HUES48 (cell line): Measurements from ENCODE around the gene GPR35.

Source experiments
- H3K27ac ChIP-seq: one replicate; pipeline ENCODE4 v1.7.0; 2013; ENCODE audit warnings: low read depth, low read length, inconsistent platforms
- H3K27me3 ChIP-seq: 2 replicates; pipeline ENCODE4 v1.6.1; 2013; ENCODE audit warnings: mild to moderate bottlenecking, low read length; ENCODE audit not compliant: control insufficient read depth, insufficient read depth
- H3K36me3 ChIP-seq: 2 replicates; pipeline ENCODE4 v1.6.1; 2013; ENCODE audit warnings: low read length; ENCODE audit not compliant: control insufficient read depth, insufficient read depth
- H3K4me1 ChIP-seq: 2 replicates; pipeline ENCODE4 v1.6.1; 2013; ENCODE audit warnings: mild to moderate bottlenecking, low read length; ENCODE audit not compliant: control insufficient read depth, insufficient read depth
- H3K4me3 ChIP-seq: 2 replicates; pipeline ENCODE4 v1.5.1; 2013; ENCODE audit warnings: mild to moderate bottlenecking, low read depth, low read length
- H3K9ac ChIP-seq: 2 replicates; pipeline ENCODE4 v1.6.1; 2013; ENCODE audit warnings: mild to moderate bottlenecking, low read depth, low read length, moderate library complexity
- H3K9me3 ChIP-seq: 2 replicates; pipeline ENCODE4 v1.6.1; 2013; ENCODE audit warnings: low read length; ENCODE audit not compliant: control insufficient read depth, insufficient read depth

The GPR35 gene

DNA sequence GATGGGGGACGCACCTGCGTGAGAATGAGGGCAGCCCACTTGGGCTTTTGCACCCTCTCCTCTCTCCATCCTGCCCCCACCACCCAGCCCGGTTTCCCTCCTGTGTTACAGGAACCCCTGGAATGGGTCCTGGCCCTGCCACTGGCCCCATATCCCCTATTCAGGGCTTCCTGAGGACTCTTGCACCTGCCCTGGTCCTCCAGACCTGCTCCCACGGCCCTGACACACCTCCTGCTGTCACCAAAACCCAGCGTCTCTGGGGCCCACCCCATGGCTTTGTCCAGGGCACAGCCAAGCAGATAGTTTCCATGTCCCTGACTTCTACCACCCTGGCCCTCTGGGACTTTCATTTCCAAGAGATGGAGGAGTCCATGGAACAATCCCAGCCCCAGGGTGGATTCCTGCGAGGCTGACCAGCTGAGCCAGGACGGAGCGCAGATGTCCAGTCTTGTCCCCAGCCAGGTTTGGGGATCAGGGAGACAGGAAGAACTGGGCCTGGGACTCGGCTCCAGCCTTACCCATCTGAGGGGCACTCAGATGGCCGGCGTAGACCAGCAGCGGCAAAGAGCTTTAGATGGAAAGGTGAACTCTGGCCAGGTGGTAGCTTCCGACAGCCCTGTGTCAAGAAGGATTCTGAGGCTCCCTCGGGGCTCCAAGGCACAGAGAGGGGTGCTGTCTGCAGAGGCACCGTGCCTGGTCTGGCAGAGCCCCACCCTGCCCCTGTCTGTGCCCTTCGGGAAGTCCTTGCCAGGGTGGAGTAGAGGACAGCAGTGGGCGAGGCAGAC lies 12.0 kb downstream of the GPR35 start:
- Histone ChIP-seq H3K4me3 (no peak overlapping the region), H3K9me3 (peaks cover 27% of the 10 kb centered on the region), H3K4me1 (no peaks in the 10 kb centered on the region), H3K36me3 (no peaks in the 10 kb centered on the region), H3K27ac (no peak overlapping the region), H3K9ac (no peak overlapping the region), H3K27me3 (no peaks in the 10 kb centered on the region)

DNA sequence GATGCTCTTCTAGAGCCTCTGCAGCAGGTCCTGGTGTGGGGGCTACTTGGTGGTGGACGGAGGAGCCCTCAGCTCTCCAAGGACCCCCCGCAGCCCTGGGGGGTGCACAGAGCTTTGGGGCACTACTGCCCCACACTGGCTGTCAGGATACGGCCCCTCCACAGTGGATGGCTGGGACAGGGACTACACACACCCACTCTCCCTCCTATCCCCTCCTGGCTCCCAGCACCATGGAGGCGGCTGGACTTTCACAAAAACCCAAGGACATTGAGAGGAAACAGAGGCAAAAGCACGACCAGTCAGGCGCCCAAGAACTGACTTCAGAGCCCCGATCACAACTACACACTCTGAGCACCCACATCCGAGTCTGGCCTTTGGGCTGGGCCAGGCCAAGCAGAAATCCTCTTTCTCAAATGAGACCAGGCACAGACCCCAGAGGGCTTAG lies 12.6 kb downstream of the GPR35 start:
- Histone ChIP-seq H3K27me3 (no peaks in the 10 kb centered on the region), H3K4me1 (no peaks in the 10 kb centered on the region), H3K9me3 (peaks cover 22% of the 10 kb centered on the region), H3K36me3 (no peaks in the 10 kb centered on the region), H3K9ac (no peak overlapping the region), H3K27ac (no peak overlapping the region), H3K4me3 (no peak overlapping the region)

DNA sequence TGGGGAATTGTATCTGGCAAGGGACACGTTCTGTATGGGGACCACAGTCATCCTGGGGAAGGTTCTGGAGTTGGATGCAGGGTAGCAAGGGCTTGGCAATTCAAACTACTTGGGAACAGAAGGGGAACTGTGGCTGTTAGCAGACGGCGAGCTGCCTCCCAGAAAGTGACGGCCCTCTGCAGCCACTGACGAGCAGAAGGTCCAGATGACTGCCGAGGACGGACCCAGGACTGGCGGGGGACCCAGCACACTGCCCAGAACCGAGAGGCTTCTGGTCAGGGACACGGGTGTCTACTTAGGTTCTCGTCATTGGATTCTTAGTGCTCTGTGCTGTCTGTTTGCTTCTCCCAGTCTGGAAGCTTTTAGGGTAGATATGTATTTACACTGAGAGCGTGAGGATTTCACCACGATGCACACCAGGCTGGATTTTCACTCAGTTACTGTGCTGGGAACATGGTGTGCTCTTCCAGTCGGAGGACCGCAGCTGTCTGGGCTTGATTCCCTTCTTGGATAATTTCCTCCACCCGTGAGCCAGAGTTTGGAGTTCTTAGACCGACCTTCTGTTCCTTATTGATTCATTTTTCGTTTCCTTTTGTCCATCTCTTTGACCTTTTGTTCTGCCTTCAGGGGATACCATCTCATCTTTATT lies 13.4 kb downstream of the GPR35 start:
- H3K9me3 ChIP-seq, result peaks cover 21% of the 10 kb centered on the region
- no peak overlapping the region for H3K9ac ChIP-seq

DNA sequence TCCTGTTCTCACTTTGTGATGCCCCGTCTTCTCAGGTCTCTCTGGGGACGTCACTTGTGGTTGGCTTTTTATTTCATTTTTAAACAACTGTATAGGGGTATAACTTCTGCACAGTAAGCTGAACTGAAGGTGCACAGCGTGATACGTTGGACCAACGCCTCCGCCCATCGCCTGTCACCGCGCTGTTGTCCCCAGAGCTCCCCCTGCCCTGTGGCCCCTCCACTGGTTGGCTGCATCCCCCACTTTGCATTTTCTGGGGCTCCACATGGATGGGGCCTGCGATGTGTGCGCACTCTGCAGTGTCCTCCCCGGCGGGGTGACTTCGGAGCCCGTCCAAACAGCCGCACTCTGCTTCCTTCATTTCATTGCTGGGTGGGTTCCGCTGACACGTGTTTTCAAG lies 14.3 kb downstream of the GPR35 start:
- Histone ChIP-seq H3K9ac (no peak overlapping the region), H3K27ac (no peak overlapping the region), H3K9me3 (peaks cover 13% of the 10 kb centered on the region), H3K4me3 (no peak overlapping the region), H3K27me3 (no peaks in the 10 kb centered on the region), H3K4me1 (no peaks in the 10 kb centered on the region), H3K36me3 (no peaks in the 10 kb centered on the region)

More for the DNA sequence above, 13.4 kb downstream of the GPR35 start:
- Histone ChIP-seq H3K27me3 (no peaks in the 10 kb centered on the region), H3K4me3 (no peak overlapping the region), H3K36me3 (no peaks in the 10 kb centered on the region), H3K27ac (no peak overlapping the region), H3K4me1 (no peaks in the 10 kb centered on the region)

DNA sequence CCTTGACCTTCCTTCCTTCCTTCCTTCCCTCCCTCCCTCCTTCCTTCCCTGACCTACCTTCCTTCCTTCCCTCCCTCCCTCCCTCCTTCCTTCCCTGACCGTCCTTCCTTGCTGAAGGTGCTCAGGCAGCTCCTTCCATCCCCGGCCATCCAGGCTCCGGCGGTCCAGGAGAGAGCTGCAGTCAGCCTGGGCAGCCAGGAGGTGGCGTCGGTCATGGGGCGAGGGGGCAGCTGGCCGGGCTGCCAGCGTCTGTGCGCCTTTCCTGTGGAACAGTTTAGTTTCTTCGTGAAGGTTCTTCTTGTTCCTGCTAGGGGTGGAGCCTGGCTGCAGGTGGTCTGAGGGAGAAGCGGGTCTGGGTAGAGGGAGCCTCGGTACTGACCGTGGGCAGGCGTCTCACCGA lies 15.7 kb downstream of the GPR35 start:
- H3K27ac ChIP-seq, result no peak overlapping the region
- H3K27me3 ChIP-seq, result no peaks in the 10 kb centered on the region
- H3K4me3 ChIP-seq, result no peak overlapping the region
- no peaks in the 10 kb centered on the region for H3K36me3 ChIP-seq
- H3K9ac ChIP-seq, result no peak overlapping the region
- no peaks in the 10 kb centered on the region for H3K4me1 ChIP-seq
- H3K9me3 ChIP-seq, result peaks cover under 1% of the 10 kb centered on the region; the same call in 1 of the 2 replicates

DNA sequence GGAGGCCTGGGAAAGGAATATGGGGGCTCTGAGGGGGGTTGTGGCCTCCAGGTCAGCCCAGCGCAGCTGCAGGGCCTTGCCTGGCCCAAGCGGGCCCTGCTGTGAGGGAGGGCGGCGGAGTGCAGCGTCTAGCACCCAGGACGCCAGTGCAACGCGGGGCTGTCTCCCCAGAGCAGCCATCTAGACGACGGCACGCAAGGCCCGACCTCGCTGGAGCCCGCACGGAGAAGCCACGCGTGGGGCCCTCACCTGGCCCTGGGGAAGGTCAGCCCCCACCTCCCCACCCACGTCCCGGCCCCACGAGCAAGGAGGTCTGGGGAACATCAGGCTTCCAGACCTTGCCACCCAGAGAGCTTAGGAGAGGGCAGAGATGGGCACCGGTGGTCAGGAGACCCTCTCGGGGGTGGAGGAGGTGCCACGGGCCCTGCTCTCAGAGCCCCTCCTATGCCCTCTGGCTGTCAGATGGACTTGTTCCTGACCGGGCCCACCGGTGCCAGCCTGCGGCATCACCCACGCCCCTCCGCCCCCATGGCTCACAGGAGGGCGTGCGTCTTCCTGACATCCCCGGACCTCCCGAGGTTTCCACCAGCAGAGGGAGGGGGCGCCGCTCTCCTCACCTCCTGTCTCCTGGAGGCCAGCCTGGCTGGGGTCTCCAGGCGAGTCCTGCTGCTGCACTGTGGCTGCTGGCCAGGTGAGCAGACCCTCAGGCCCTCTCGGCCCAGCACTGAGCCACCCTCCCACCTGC lies 17.0 kb downstream of the GPR35 start:
- Histone ChIP-seq H3K36me3 (no peaks in the 10 kb centered on the region), H3K27me3 (no peaks in the 10 kb centered on the region), H3K27ac (no peak overlapping the region), H3K4me3 (no peak overlapping the region), H3K9me3 (no peaks in the 10 kb centered on the region; the same call in 1 of the 2 replicates), H3K4me1 (no peaks in the 10 kb centered on the region), H3K9ac (no peak overlapping the region)

DNA sequence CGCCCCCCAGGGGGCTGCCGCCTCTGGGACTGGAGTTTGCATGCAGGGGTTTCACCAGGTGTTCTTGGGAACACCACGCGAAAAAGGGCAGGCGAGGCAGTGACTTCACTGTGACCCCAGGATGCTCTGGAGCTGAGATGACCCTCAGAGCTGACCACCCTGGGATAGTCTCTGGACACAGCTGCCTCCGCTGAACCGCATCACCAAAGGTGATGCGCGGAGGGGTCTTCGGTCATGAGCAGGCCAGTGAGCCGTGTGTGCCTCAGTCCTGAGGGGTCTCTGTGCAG lies 17.5 kb downstream of the GPR35 start:
- H3K9me3 ChIP-seq, result no peaks in the 10 kb centered on the region
- no peak overlapping the region for H3K27ac ChIP-seq
- no peak overlapping the region for H3K9ac ChIP-seq
- no peak overlapping the region for H3K4me3 ChIP-seq
- no peaks in the 10 kb centered on the region for H3K27me3 ChIP-seq
- no peaks in the 10 kb centered on the region for H3K4me1 ChIP-seq
- no peaks in the 10 kb centered on the region for H3K36me3 ChIP-seq

DNA sequence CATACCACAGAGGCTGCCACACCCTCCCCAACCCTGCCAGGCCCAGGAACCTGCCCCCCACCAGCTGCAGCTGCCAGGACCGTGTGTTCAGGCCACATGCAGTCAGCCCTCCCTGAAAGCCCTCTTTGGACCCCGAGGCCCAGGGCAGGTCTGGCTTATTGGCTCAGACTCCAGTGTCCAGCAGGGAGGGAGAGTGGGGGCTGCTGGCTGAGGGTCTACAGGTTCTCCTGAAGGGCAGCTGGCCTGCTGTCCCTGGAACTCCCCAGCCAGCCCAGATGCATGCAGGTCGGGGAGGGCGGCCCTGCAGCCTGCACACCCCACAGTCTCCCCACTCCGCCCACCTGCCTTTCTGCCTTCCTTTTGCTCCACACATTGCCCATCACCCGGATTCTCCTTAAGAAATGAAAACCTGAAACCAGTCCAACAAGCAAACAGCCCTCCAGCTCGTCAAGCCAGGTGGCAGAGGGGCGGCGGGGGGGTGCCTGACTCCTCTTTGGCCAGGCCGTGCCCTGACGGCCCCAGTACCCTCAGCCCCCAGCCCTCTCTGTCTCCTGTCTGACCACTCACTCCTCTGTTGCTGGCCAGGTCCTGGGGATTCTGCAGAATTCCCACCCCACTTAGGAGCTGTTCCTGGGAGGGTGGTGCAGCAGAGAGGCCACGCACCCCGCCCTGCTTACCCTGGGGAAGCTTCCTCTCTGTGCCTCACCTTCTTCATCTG lies 18.0 kb downstream of the GPR35 start:
- no peaks in the 10 kb centered on the region for H3K27me3 ChIP-seq
- no peak overlapping the region for H3K4me3 ChIP-seq
- no peaks in the 10 kb centered on the region for H3K9me3 ChIP-seq
- H3K9ac ChIP-seq, result no peak overlapping the region
- no peaks in the 10 kb centered on the region for H3K36me3 ChIP-seq
- no peak overlapping the region for H3K27ac ChIP-seq
- no peaks in the 10 kb centered on the region for H3K4me1 ChIP-seq

DNA sequence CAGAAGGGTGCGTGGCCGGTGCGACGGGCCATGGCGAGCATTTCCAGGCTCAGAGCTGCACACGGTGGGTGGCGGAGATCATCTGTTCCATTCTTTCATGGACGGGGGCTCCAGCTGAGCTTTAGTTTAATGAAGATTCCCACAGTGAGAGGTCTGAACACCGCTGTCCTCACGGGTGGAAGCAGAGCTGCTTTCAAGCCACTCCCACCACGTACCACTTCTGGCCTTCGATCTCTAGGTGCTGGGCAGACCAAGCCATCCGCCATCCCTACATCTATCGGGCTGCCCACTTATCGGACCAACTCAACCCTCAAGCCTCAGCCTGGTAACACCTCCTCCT lies 18.5 kb downstream of the GPR35 start:
- H3K4me1 ChIP-seq, result peaks cover 4% of the 10 kb centered on the region; the same call in 1 of the 2 replicates
- H3K27me3 ChIP-seq, result no peaks in the 10 kb centered on the region
- no peaks in the 10 kb centered on the region for H3K36me3 ChIP-seq
- no peaks in the 10 kb centered on the region for H3K9me3 ChIP-seq
- no peak overlapping the region for H3K27ac ChIP-seq
- H3K9ac ChIP-seq, result no peak overlapping the region
- no peak overlapping the region for H3K4me3 ChIP-seq

DNA sequence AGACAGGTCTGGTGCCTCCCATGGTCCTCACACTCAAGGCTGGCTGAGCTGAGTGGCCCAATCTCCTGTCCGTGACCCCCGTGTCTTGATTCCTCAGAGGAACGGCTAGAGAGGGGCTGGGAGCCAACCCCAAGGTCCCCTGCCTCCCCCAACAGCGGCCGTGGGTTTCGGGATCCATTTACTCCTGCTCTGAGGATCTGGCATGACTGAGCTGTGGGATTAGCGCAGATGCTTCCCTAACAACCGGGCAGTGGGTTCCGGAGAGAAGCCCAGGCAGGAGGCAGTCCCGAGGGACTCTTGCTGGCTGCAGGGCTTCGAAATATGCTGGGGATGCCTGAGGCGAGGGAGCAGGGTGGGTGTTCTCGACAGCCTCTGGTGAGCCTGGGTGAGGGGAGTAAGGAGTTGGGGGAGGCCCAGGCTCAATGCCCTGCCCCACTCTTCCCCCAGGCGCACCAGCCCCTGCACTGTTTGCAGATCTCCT lies 18.9 kb downstream of the GPR35 start:
- no peak overlapping the region for H3K4me3 ChIP-seq
- H3K36me3 ChIP-seq, result no peaks in the 10 kb centered on the region
- no peaks in the 10 kb centered on the region for H3K27me3 ChIP-seq
- no peak overlapping the region for H3K27ac ChIP-seq
- H3K9ac ChIP-seq, result no peak overlapping the region
- H3K9me3 ChIP-seq, result no peaks in the 10 kb centered on the region
- peaks cover 7% of the 10 kb centered on the region; the same call in 1 of the 2 replicates for H3K4me1 ChIP-seq
